Measurements from ENCODE around the gene CCDC38.

The CCDC38 gene

GRCh38 chr12:95942524-95943329, at the start of gene CCDC38:
TSS of gene CCDC38 (minus strand) at chr12:95942614. CDS start at chr12:95936509, 6,105 bp downstream.
- H3K36me3 ChIP-seq (ENCODE audit: insufficient read depth, low read length) = no peaks in the 10 kb centered on the region
- H3K9me3 ChIP-seq (ENCODE audit: control insufficient read depth, insufficient read depth, low read length) = no peaks in the 10 kb centered on the region

GRCh38 chr12:95990136-95990535, 47.7 kb upstream of the CCDC38 start:
- Histone ChIP-seq H3K4me1 (ENCODE audit: insufficient read depth, low read length) (peaks cover 11% of the 10 kb centered on the region), H3K36me3 (ENCODE audit: insufficient read depth, low read length) (no peaks in the 10 kb centered on the region), H3K9ac (ENCODE audit: low read depth, low read length) (no peak overlapping the region), H3K9me3 (ENCODE audit: control insufficient read depth, insufficient read depth, low read length) (no peaks in the 10 kb centered on the region)

More at GRCh38 chr12:95942524-95943329, at the start of gene CCDC38:
- H3K9ac ChIP-seq (ENCODE audit: low read depth, low read length) = peak within 1 kb of the TSS; percentile 94
- no peaks in the 10 kb centered on the region for H3K4me1 ChIP-seq (ENCODE audit: insufficient read depth, low read length)

- Histone ChIP-seq H3K9me3 (ENCODE audit: control insufficient read depth, insufficient read depth, low read length) (no peaks in the 10 kb centered on the region), H3K9ac (ENCODE audit: low read depth, low read length) (no peak overlapping the region), H3K4me1 (ENCODE audit: insufficient read depth, low read length) (peaks cover 11% of the 10 kb centered on the region), H3K36me3 (ENCODE audit: insufficient read depth, low read length) (no peaks in the 10 kb centered on the region)
These were observed 47.2 kb upstream of the CCDC38 start for GRCh38 chr12:95989504-95990123.

- Histone ChIP-seq H3K4me1 (ENCODE audit: insufficient read depth, low read length) (peaks cover 11% of the 10 kb centered on the region), H3K36me3 (ENCODE audit: insufficient read depth, low read length) (no peaks in the 10 kb centered on the region), H3K9me3 (ENCODE audit: control insufficient read depth, insufficient read depth, low read length) (no peaks in the 10 kb centered on the region), H3K9ac (ENCODE audit: low read depth, low read length) (no peak overlapping the region)
These were observed 46.3 kb upstream of the CCDC38 start for GRCh38 chr12:95988506-95989275.

DNA sequence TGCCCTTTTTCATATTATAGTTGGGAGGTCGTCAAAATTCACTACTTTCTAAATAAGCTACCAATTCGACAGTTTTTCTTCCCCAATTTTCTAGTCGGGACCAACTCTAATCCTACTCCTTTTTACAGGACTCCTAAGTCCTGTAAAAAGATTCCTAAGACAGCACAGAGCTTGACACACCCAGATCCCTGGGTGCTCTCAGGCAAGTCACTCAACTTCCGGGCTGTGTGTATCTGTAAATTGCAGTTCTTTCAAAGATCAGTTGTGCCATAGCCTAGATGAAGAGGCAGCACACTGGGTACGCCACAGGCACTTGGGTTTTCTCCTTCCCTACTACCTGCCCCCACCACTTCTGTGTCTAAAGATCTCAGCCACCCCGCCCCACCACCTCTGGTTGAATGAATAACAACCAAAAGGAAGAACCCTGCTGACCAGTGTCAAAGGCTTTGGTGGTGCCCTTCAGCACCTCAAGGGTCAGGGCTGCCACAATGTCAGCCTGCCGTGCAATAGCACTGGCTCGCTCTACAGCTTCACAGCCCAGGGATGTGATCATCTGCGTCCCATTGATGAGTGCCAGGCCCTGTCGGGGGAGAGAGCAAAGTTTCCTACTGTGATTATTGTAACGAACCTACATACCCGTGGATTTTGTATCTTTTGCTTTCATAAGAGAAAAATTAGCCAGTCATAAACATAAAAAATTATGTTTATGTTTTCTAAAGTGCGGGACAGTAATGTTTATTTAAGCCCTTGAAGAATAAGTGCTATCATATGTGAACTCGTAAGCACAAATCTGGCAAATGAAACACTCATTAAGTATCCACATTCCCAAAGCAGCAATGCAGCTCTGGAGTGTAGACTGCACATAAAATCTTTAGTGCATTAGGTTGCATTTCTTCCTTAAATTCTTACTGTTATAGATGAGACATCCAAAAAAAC, 44.5 kb upstream of the CCDC38 start:
- H3K9ac ChIP-seq (ENCODE audit: low read depth, low read length) = no peak overlapping the region
- no peaks in the 10 kb centered on the region for H3K36me3 ChIP-seq (ENCODE audit: insufficient read depth, low read length)
- H3K9me3 ChIP-seq (ENCODE audit: control insufficient read depth, insufficient read depth, low read length) = no peaks in the 10 kb centered on the region
- peaks cover 11% of the 10 kb centered on the region for H3K4me1 ChIP-seq (ENCODE audit: insufficient read depth, low read length)

- Histone ChIP-seq H3K4me1 (ENCODE audit: insufficient read depth, low read length) (peaks cover 11% of the 10 kb centered on the region), H3K36me3 (ENCODE audit: insufficient read depth, low read length) (no peaks in the 10 kb centered on the region), H3K9me3 (ENCODE audit: control insufficient read depth, insufficient read depth, low read length) (no peaks in the 10 kb centered on the region), H3K9ac (ENCODE audit: low read depth, low read length) (no peak overlapping the region)
These were observed 42.3 kb upstream of the CCDC38 start for GRCh38 chr12:95984682-95985081.

DNA sequence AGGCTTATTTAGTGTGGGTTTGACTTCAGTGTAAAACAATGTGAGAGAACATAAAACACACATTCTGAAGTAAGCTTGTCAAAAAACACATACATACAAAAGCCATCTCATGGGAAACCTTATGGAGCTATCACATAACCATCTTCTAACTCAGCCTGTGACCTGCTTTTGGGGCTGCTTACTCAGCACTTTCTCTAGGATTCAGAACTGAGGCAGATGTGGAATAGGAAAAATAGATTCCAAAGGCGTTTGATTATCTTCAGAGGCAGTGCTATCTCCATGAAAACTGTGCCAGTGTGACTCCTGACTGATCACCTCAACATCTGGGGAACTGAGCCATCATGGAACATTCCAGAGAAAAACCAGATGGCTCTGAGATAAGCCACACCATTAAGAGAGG, 40.2 kb upstream of the CCDC38 start:
- Histone ChIP-seq H3K9me3 (ENCODE audit: control insufficient read depth, insufficient read depth, low read length) (no peaks in the 10 kb centered on the region), H3K36me3 (ENCODE audit: insufficient read depth, low read length) (no peaks in the 10 kb centered on the region), H3K4me1 (ENCODE audit: insufficient read depth, low read length) (peaks cover 11% of the 10 kb centered on the region), H3K9ac (ENCODE audit: low read depth, low read length) (no peak overlapping the region)

DNA sequence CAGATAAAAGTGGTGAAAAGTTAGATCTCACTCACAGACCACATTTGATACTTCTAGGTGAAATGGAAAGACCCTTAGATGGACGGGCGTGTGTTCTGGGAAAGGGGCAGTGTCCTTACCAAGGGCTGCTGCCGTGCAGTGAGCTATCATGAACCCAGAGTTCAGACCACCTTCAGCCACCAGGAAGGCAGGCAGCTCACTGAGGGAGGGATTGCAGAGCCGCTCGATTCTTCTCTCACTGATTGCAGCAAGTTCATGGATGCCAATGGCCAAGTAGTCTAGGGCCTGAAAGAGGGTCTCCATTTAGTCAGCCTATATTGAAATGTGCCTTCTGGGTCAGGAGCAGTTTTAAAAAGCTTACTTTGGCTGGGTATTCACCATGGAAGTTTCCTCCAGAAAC, 38.0 kb upstream of the CCDC38 start:
- Histone ChIP-seq H3K9me3 (ENCODE audit: control insufficient read depth, insufficient read depth, low read length) (no peaks in the 10 kb centered on the region), H3K36me3 (ENCODE audit: insufficient read depth, low read length) (no peaks in the 10 kb centered on the region), H3K9ac (ENCODE audit: low read depth, low read length) (no peak overlapping the region), H3K4me1 (ENCODE audit: insufficient read depth, low read length) (peaks cover 4% of the 10 kb centered on the region; the same call in 1 of the 2 replicates)

DNA sequence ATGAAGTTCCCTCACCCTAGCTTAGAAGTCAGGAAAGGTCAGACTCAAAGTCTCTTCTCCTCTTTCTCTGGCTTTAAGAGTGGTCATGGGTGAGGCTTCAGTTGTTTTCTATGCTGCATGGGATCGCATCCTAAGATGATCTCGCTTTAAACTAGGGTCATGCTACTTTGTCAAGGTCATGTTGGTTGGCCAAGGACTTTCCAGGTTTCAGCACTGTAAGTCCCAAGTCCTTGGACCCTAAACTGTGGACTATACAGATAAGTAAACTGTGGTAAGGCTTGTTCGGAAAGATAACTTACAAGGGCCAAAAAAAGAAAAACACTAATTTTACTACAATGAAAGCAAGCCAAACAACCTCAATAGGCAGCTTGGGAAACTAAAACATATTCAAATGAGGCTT, 36.4 kb upstream of the CCDC38 start:
- Histone ChIP-seq H3K9ac (ENCODE audit: low read depth, low read length) (no peak overlapping the region), H3K36me3 (ENCODE audit: insufficient read depth, low read length) (no peaks in the 10 kb centered on the region), H3K9me3 (ENCODE audit: control insufficient read depth, insufficient read depth, low read length) (no peaks in the 10 kb centered on the region), H3K4me1 (ENCODE audit: insufficient read depth, low read length) (peaks cover 4% of the 10 kb centered on the region; the same call in 1 of the 2 replicates)

- Histone ChIP-seq H3K4me1 (ENCODE audit: insufficient read depth, low read length) (peaks cover 4% of the 10 kb centered on the region; the same call in 1 of the 2 replicates), H3K9ac (ENCODE audit: low read depth, low read length) (no peak overlapping the region), H3K9me3 (ENCODE audit: control insufficient read depth, insufficient read depth, low read length) (no peaks in the 10 kb centered on the region), H3K36me3 (ENCODE audit: insufficient read depth, low read length) (no peaks in the 10 kb centered on the region)
These were observed 35.9 kb upstream of the CCDC38 start for GRCh38 chr12:95978351-95978750.

GRCh38 chr12:95977764-95978305, 35.4 kb upstream of the CCDC38 start:
- Histone ChIP-seq H3K4me1 (ENCODE audit: insufficient read depth, low read length) (peaks cover 4% of the 10 kb centered on the region; the same call in 1 of the 2 replicates), H3K9ac (ENCODE audit: low read depth, low read length) (no peak overlapping the region), H3K36me3 (ENCODE audit: insufficient read depth, low read length) (no peaks in the 10 kb centered on the region), H3K9me3 (ENCODE audit: control insufficient read depth, insufficient read depth, low read length) (no peaks in the 10 kb centered on the region)

DNA sequence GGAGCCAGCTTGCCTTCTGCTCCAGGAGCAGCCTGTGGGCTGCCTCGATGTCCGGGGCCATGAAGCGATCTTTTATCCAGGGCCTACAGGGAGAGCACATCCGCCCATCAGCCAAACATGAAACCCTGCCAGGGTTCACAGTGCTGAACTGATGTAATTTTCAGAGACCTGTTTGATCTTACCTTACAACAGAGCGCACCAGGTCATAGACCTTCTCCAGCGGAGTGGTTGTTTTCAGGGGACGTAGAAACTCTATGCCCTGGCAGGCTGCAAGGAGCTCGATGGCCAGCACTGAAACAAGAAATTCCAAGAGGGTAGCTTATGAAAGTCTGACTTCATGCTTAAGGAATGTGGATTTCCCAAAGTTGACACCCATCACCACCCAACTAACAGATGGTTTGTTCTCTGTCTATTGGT, 34.0 kb upstream of the CCDC38 start:
- no peaks in the 10 kb centered on the region for H3K36me3 ChIP-seq (ENCODE audit: insufficient read depth, low read length)
- H3K9me3 ChIP-seq (ENCODE audit: control insufficient read depth, insufficient read depth, low read length) = no peaks in the 10 kb centered on the region
- H3K9ac ChIP-seq (ENCODE audit: low read depth, low read length) = no peak overlapping the region
- peaks cover 7% of the 10 kb centered on the region; the same call in 1 of the 2 replicates for H3K4me1 ChIP-seq (ENCODE audit: insufficient read depth, low read length)

DNA sequence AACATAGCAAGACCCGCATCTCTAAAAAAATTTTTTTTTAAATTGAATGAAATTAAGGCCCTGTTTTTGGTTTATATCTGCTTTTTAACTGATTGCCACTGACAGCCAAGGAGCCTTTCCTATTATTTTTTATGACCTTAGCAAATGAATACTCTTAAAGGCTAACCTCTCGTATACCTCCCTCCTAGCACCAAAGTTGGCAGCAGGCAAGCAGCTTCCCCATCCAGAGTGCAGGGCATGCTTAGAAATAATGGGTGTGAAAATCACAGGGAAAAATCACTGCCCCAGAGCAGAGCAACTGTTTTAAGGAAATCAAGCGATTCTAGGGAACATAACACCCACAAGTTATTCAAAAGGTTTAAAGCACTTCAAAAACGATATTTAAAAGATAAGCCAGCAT, 33.1 kb upstream of the CCDC38 start:
- Histone ChIP-seq H3K9ac (ENCODE audit: low read depth, low read length) (no peak overlapping the region), H3K36me3 (ENCODE audit: insufficient read depth, low read length) (no peaks in the 10 kb centered on the region), H3K9me3 (ENCODE audit: control insufficient read depth, insufficient read depth, low read length) (no peaks in the 10 kb centered on the region), H3K4me1 (ENCODE audit: insufficient read depth, low read length) (peaks cover 16% of the 10 kb centered on the region; the same call in 1 of the 2 replicates)

All from ES-I3 (cell line).